Thoracic aorta (tissue), 2 donors: ENCODE data around the gene SH2D6. TPM values are rescaled to one million over a fixed set of nuclear protein-coding genes. Genes with fewer than 3 reads are reported as not detected.

Experiments used
- ATAC-seq: fragments of 150-250 bp; one replicate; pipeline ENCODE4 v1.8.0; 2017; ENCODE audit warnings: low read depth; ENCODE audit not compliant: insufficient number of reproducible peaks, low FRiP score
- DNase-seq: peaks from one replicate; pipeline ENCODE4 v3.0.0-alpha.2; 2020; ENCODE audit warnings: low spot score
- H3K27ac ChIP-seq, 2 donors: fragments of 200-600 bp; sonication (generic); 1 replicate in 1 of 2; 2 replicates in 1 of 2; pipeline ENCODE4 v1.5.1; 2016; ENCODE audit warnings: mild to moderate bottlenecking in 2 of 2, moderate library complexity in 2 of 2
- H3K27me3 ChIP-seq: fragments of 200-600 bp; sonication (generic); replicated peaks from 2 replicates; pipeline ENCODE4 v1.6.0; 2016; ENCODE audit warnings: mild to moderate bottlenecking; ENCODE audit not compliant: insufficient read depth
- H3K36me3 ChIP-seq: fragments of 200-600 bp; sonication (generic); one replicate; pipeline ENCODE4 v1.5.1; 2016
- H3K4me1 ChIP-seq, 2 donors: fragments of 200-600 bp; sonication (generic); 1 replicate in 1 of 2; 2 replicates in 1 of 2; pipeline versions ENCODE4 v1.5.1 to v1.6.0; 2016; ENCODE audit warnings: low read depth in 2 of 2, mild to moderate bottlenecking in 1 of 2; ENCODE audit not compliant: control insufficient read depth in 1 of 2
- H3K4me3 ChIP-seq: fragments of 200-600 bp; sonication (generic); 2 replicates; pipeline ENCODE4 v1.5.1; 2016; ENCODE audit warnings: mild to moderate bottlenecking
- H3K9me3 ChIP-seq: fragments of 200-600 bp; sonication (generic); 2 replicates; pipeline ENCODE4 v1.5.1; 2016
- total RNA-seq, 2 donors: library from RNA; depleted of rRNA; stranded (reverse); fragments of >200 nt; gene quantifications; one replicate each; pipeline versions ENCODE4 v1.1.0 to v1.2.3, GENCODE V29; 2016
- TF ChIP-seq, protein P1 (sequence below): fragments of 200-600 bp; sonication (generic); IDR thresholded peaks from one replicate; pipeline ENCODE4 v1.5.1; 2019; ENCODE audit warnings: antibody characterized with exemption

SH2D6 gene
- total RNA-seq, result not detected

DNA sequence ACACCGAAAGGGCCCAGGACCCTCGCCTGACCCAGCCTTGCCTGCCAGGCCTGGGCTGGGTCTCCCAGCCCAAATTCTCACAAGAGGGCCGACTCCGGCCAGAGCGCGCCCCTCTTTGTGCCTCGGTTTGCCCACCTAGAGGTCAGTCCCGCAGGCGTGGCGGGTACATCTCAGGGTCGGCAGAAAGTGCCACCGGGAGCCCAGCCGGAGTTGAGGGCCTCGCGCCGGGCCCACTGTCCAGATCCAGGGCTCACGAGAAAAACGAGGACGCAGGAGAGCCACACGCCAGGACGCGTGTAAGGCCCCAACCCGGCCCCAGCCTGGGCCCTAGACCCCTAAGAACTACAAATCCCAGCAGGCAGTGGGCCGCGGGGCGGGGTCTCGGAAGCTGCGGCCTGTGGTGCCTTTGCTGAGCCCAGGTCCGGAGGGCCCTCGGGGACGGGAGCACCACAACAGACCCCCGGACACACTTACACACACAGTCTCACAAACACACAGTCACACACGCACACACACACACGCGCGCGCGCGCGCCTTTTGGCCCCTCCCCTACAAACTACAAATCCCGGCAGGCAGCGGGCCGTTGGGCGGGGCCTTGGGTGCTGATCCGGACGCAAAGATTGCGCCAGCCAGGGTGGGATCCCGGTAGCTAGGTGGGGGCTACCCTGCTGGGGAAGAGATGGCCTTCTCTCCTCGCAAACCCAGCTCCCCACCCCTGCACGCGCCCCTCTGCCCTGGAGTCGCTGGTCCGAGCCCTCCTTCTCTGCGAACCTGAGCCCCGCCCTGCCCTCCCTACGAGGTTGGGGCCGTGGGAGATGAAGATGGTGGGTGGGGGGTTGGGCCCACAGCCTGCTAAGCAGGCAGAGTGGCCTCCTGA lies at the start of gene SH2D6:
SH2D6 (plus strand) TSS at position 583 of the 877 bp plus-strand sequence. CDS start 10,752 bp downstream, outside the sequence.
- Histone ChIP-seq H3K4me3 (peak within 1 kb of the TSS; percentile 89), H3K4me1 (peaks cover 15 to 36% of the 10 kb centered on the region in 2 donors), H3K27me3 (no peaks in the 10 kb centered on the region), H3K27ac (peak within 1 kb of the TSS; percentile 81 to 87), H3K9me3 (no peaks in the 10 kb centered on the region), H3K36me3 (no peaks in the 10 kb centered on the region)
- ATAC-seq (peak; percentile 54), DNase-seq (peak; percentile 49)
- TF ChIP-seq, protein P1, sequence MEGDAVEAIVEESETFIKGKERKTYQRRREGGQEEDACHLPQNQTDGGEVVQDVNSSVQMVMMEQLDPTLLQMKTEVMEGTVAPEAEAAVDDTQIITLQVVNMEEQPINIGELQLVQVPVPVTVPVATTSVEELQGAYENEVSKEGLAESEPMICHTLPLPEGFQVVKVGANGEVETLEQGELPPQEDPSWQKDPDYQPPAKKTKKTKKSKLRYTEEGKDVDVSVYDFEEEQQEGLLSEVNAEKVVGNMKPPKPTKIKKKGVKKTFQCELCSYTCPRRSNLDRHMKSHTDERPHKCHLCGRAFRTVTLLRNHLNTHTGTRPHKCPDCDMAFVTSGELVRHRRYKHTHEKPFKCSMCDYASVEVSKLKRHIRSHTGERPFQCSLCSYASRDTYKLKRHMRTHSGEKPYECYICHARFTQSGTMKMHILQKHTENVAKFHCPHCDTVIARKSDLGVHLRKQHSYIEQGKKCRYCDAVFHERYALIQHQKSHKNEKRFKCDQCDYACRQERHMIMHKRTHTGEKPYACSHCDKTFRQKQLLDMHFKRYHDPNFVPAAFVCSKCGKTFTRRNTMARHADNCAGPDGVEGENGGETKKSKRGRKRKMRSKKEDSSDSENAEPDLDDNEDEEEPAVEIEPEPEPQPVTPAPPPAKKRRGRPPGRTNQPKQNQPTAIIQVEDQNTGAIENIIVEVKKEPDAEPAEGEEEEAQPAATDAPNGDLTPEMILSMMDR, result no peak

DNA sequence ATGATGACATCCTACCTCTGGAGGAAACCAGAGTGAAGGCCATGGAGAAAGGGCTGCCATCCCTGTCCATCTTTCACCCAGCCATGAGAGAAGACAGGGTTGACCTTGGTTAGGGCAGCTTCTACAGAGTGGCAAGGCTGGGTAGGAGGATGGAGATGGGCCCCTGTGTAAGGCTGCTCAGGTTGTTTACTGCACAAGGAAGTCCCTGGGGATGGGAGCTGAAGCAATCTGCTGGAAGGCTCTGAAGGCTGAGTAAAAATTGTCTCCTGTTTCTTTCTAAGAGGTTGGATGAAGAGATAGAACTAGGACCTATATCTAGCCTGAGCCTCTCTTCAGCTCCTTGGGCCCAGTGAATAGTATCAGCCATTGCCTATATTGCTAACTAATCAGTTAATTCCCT lies 49.6 kb upstream of the SH2D6 start:
- ATAC-seq (no peak), DNase-seq (no peak)
- H3K36me3 ChIP-seq, result peaks cover 10% of the 10 kb centered on the region
- no peak overlapping the region for H3K4me3 ChIP-seq
- TF ChIP-seq, protein P1, result no peak
- H3K4me1 ChIP-seq, result peaks cover 0 to 7% of the 10 kb centered on the region in 2 donors
- no peak overlapping the region for H3K27ac ChIP-seq
- no peaks in the 10 kb centered on the region for H3K27me3 ChIP-seq
- no peaks in the 10 kb centered on the region for H3K9me3 ChIP-seq

DNA sequence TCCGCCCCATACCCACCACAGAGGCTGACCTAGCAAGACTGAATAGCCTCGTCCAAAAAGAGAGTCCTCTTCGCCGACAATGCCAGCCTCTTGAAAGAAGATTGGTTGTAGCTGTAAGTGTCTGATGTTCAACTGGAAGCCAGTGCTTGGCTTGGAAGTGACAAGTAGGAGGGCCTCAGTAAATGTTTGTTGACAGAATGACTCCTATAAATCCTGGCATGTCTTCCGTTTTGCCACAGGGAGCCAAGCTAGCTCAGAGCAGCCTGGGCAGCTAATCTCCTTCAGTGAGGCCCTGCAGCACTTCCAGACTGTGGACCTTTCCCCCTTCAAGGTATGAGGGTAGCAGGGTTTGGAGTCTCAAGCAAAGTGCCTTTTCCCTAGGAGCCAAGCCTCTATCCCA lies 49.0 kb upstream of the SH2D6 start:
- Histone ChIP-seq H3K36me3 (peaks cover 10% of the 10 kb centered on the region), H3K4me1 (peaks cover 0 to 7% of the 10 kb centered on the region in 2 donors), H3K9me3 (no peaks in the 10 kb centered on the region), H3K27ac (no peak overlapping the region), H3K4me3 (no peak overlapping the region), H3K27me3 (no peaks in the 10 kb centered on the region)
- ATAC-seq (peak; percentile 62), DNase-seq (no peak)
- TF ChIP-seq, protein P1, result no peak

DNA sequence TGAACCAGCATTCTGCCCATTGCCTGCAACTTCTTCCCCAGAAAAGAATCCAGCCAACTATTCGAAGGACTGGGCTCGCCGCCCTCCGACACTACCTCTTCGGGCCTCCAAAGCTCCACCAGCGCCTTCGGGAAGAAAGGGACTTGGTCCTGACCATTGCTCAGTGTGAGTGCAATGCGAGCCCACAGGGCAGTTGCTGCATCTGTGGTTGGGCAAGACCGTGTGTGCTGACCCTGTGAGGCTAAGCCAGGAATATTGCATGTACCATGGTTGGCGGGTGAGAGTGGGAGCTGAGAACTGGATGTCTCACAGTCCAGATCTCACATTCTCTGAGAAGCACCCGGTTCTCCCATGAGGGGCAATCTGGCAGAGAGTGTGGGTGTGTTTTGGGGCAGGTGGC lies 47.5 kb upstream of the SH2D6 start:
- no peak for DNase-seq
- Histone ChIP-seq H3K36me3 (peaks cover 10% of the 10 kb centered on the region), H3K9me3 (no peaks in the 10 kb centered on the region), H3K4me1 (peaks cover 0 to 7% of the 10 kb centered on the region in 2 donors), H3K4me3 (no peak overlapping the region), H3K27me3 (no peaks in the 10 kb centered on the region), H3K27ac (no peak overlapping the region)
- ATAC-seq, result no peak
- TF ChIP-seq, protein P1, result no peak

DNA sequence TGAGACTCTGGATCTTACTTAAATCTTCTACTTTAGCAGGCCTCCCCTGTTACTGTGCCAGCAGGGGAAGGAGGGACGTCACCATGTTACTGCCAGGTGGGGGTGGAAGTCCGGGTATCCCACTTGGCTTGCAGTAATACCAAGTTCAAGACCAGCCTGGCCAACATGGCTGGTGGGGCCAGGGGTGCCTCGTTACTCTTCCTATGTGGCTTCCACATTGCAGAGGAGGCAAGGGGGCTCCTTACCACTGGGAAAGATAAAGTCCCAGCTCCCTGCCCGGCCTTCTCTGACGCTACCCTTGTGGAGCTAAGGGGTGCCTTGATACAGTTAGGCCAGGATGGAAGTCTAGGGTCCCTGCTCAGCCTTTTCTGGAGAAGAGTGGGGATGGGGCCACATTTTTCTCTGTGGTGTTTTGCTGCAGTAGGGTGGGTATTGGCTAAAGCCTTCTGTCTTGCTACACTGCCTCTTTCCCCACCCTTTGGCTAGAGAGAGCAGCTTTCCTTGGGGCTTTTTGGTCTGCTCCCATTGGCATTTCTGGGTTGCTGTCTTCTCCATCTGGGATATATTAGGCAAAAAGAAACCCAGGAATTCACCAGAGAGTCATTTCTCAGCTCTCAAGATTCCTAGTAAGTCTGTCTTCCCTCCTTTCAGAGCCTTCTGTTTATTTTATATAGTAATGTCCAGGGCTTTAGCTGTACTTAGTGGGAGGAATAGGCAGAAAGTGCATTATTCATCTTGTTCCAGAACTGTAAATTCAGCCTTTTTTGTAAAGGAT lies 42.0 kb upstream of the SH2D6 start:
- Histone ChIP-seq H3K9me3 (no peaks in the 10 kb centered on the region), H3K4me3 (no peak overlapping the region), H3K27me3 (no peaks in the 10 kb centered on the region), H3K27ac (no peak overlapping the region), H3K4me1 (no peaks in the 10 kb centered on the region), H3K36me3 (peaks cover 13% of the 10 kb centered on the region)
- no peak for DNase-seq
- ATAC-seq, result no peak
- TF ChIP-seq, protein P1, result no peak
